Testis (tissue), 3 donors: ENCODE data around the gene CD164. TPM values are rescaled to one million over a fixed set of nuclear protein-coding genes. Genes with fewer than 3 reads are reported as not detected.

Experiments used
- DNase-seq: peaks from one replicate; pipeline ENCODE4 v3.0.0-alpha.2; 2019
- H3K27ac ChIP-seq, 2 donors: fragments of 200-600 bp; sonication (generic); one replicate each; pipeline ENCODE4 v1.5.1; 2019
- H3K27me3 ChIP-seq: fragments of 200-600 bp; sonication (generic); one replicate; pipeline ENCODE4 v1.5.1; 2019
- H3K36me3 ChIP-seq: fragments of 200-600 bp; sonication (generic); one replicate; pipeline ENCODE4 v1.5.1; 2017; ENCODE audit warnings: low read depth; ENCODE audit errors: missing control alignments
- H3K4me1 ChIP-seq: fragments of 200-600 bp; sonication (generic); one replicate; pipeline ENCODE4 v1.5.1; 2019
- H3K4me3 ChIP-seq, 2 donors: fragments of 200-600 bp; sonication (generic); one replicate each; pipeline ENCODE4 v1.5.1; 2017 to 2019
- H3K9me3 ChIP-seq: fragments of 200-600 bp; sonication (generic); one replicate; pipeline ENCODE4 v1.5.1; 2017
- CTCF ChIP-seq, 3 experiments: fragments of 450-650 bp in 2 of 3; fragments of 200-600 bp in 1 of 3; sonication (generic) in 1 of 3; IDR thresholded peaks; one replicate each; pipeline ENCODE4 v1.5.1; 2016 to 2019; ENCODE audit warnings: antibody characterized with exemption in 3 of 3, mild to moderate bottlenecking in 2 of 3, moderate library complexity in 1 of 3
- POLR2A ChIP-seq: fragments of 450-650 bp; IDR thresholded peaks from one replicate; pipeline ENCODE4 v1.6.1; 2017; ENCODE audit warnings: antibody characterized with exemption, mild to moderate bottlenecking, moderate library complexity
- WGBS, 2 donors: methylation state at CpG; one replicate each; pipeline ENCODE4 v1.1.5; 2018; 5-methylcytosine and 5-hydroxymethylcytosine counted together
- intact Hi-C: fragments of 100-400 bp; cut with DNase I; formaldehyde crosslinking; loops from one replicate; pipeline ENCODE4 v1.15.1; 2023; ENCODE audit warnings: low total_unique reads
- polyA plus RNA-seq: library from polyadenylated mRNA; stranded (reverse); fragments of 350-450 nt; fragmentation: Illumina TruSeq; extraction: RNeasy Lipid Tissue Mini Kit (QIAGEN cat#74804); gene quantifications from one replicate; pipeline ENCODE4 v1.2.3, GENCODE V29; 2014; ENCODE audit warnings: low read depth, low replicate concordance; ENCODE audit not compliant: insufficient read depth
- total RNA-seq, 2 donors: library from RNA; depleted of rRNA; stranded (reverse); fragments of >200 nt; gene quantifications; one replicate each; pipeline ENCODE4 v1.2.3, GENCODE V29; 2016

Gene CD164
- total and polyA plus RNA-seq, 3 donors from 2014 or later: 209 to 232 (median 219) TPM

GRCh38 chr6:109397020-109397419 is 14.8 kb upstream of the CD164 start:
- DNase-seq: no peak
- Histone ChIP-seq H3K4me1 (no peaks in the 10 kb centered on the region), H3K27ac (no peak overlapping the region), H3K4me3 (no peak overlapping the region), H3K36me3 (no peaks in the 10 kb centered on the region), H3K9me3 (no peaks in the 10 kb centered on the region), H3K27me3 (no peaks in the 10 kb centered on the region)
- intact Hi-C loops: no loop called here
- 78 to 92% methylated on average over 4 of the region's 4 CpGs for WGBS, 2 donors
- TF ChIP-seq CTCF (IDR thresholded peaks at IDR 0.05) (no peak), POLR2A (no peak)

- intact Hi-C loops: no loop called here
- no peaks in the 10 kb centered on the region for H3K27me3 ChIP-seq
- 93% methylated on average over 12 of the region's 12 CpGs for WGBS, 2 donors
Measured at GRCh38 chr6:109396046-109396718, 13.9 kb upstream of the CD164 start.

GRCh38 chr6:109393886-109394281 is 11.6 kb upstream of the CD164 start:
- Histone ChIP-seq H3K9me3 (no peaks in the 10 kb centered on the region), H3K36me3 (no peaks in the 10 kb centered on the region), H3K4me1 (peaks cover 13% of the 10 kb centered on the region), H3K4me3 (no peak overlapping the region), H3K27ac (no peak overlapping the region), H3K27me3 (no peaks in the 10 kb centered on the region)
- no peak for DNase-seq
- intact Hi-C loops: no loop called here
- WGBS, 2 donors: 88 to 92% methylated on average over 2 of the region's 2 CpGs
- TF ChIP-seq POLR2A (no peak), CTCF (IDR thresholded peaks at IDR 0.05) (no peak)

More at GRCh38 chr6:109396046-109396718, 13.9 kb upstream of the CD164 start:
- Histone ChIP-seq H3K9me3 (no peaks in the 10 kb centered on the region), H3K4me1 (peaks cover 8% of the 10 kb centered on the region), H3K36me3 (no peaks in the 10 kb centered on the region), H3K4me3 (no peak overlapping the region), H3K27ac (no peak overlapping the region)
- TF ChIP-seq CTCF (IDR thresholded peaks at IDR 0.05) (no peak), POLR2A (no peak)
- DNase-seq: no peak

GRCh38 chr6:109393157-109393885 is 11.1 kb upstream of the CD164 start:
- Histone ChIP-seq H3K27me3 (no peaks in the 10 kb centered on the region), H3K4me1 (peaks cover 13% of the 10 kb centered on the region), H3K36me3 (no peaks in the 10 kb centered on the region), H3K27ac (no peak overlapping the region), H3K4me3 (no peak overlapping the region), H3K9me3 (no peaks in the 10 kb centered on the region)
- TF ChIP-seq POLR2A (no peak), CTCF (IDR thresholded peaks at IDR 0.05) (no peak)
- intact Hi-C loops: no loop called here
- DNase-seq: no peak
- WGBS, 2 donors: 86 to 94% methylated on average over 5 of the region's 5 CpGs
